Measurements from ENCODE around the gene KLHL29.

DNA sequence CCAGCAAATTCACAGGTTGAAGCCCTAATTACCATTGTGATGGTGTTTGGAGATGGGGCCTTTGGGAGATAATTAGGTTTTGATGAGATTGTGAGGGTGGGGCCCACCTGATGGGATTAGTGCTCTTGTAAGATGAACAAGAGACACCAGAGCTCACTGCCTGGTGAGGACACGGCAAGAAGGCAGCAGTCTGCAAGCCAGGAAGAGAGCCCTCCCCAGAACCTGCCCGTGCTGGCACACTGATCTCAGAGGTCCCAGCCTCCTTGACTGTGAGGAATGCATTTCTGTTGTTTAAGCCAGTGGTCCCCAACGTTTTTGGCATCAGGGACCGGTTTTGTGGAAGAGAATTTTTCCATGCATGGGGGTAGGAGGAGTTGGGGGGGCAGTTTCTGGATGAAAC lies 240.7 kb downstream of the KLHL29 start:
- TF ChIP-seq, protein P1, sequence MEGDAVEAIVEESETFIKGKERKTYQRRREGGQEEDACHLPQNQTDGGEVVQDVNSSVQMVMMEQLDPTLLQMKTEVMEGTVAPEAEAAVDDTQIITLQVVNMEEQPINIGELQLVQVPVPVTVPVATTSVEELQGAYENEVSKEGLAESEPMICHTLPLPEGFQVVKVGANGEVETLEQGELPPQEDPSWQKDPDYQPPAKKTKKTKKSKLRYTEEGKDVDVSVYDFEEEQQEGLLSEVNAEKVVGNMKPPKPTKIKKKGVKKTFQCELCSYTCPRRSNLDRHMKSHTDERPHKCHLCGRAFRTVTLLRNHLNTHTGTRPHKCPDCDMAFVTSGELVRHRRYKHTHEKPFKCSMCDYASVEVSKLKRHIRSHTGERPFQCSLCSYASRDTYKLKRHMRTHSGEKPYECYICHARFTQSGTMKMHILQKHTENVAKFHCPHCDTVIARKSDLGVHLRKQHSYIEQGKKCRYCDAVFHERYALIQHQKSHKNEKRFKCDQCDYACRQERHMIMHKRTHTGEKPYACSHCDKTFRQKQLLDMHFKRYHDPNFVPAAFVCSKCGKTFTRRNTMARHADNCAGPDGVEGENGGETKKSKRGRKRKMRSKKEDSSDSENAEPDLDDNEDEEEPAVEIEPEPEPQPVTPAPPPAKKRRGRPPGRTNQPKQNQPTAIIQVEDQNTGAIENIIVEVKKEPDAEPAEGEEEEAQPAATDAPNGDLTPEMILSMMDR (IDR thresholded peaks at IDR 0.05; ENCODE audit: low read depth, low read length, poor library complexity, severe bottlenecking) = no peak
- no peak for TF ChIP-seq EZH2phosphoT487 (IDR thresholded peaks at IDR 0.05; ENCODE audit: borderline replicate concordance, low read length)
